ENCODE results near the gene DNAJA2.
A peak's percentile ranks its signal among the peaks of the same experiment; 100 is the strongest.

DNAJA2 gene

GRCh38 chr16:46924402-46924801 lies 49.1 kb downstream of the DNAJA2 start:
- DNase-seq: no peak

DNA sequence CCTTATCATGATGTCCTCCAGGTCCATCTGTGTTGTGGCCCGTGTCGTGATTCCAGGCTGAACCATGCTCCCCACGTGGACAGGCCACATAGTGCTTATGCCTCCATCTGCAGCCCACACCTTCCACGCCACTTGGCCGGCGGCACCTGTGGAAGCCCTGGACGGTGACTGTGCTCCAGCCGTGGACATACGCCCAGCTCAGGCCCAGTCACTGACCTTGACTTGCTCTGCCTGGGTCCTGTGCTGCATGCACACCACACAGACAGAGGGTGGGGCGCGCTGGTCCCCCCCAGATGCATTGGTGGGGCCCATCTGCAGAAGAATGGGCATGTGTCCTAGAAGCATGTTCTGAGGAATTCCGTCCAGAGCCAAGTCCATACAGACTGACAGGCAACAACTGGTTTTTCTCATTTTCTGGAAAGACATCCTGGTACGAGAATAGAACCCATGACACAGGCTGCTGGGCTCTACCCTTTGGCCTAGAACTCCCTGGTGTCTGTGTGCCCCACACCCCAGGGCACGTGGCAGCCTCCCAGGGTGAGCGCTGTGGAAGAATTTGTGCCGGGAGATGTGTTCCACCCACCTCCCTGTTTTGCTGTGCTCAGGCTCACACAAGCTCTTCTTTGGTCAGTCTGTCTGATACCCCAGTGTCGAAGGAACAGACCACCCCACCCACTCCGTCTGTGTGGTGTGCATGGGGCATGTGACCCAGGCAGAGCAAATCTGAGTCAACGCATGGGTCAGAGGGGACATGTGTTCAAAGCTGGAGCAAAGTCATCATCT lies 49.8 kb downstream of the DNAJA2 start:
- no peak for DNase-seq

DNA sequence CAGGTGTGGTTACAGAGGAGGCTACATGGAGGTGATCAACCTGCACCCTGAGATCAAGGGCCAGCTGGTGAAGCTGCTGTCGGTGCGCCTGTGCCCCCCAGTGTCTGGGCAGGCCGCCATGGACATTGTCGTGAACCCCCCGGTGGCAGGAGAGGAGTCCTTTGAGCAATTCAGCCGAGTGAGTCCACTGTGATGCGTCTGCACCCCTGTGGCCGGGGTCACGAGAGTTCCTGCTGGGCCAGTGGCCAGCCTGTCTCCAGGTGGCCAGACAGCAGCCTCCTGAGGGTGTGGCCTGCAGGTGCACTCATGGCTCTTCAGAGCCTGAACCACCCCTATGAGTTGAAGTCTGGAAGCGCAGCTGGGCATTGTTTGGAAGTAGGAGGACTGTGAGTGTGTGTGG lies 51.2 kb downstream of the DNAJA2 start:
- no peak for DNase-seq

DNA sequence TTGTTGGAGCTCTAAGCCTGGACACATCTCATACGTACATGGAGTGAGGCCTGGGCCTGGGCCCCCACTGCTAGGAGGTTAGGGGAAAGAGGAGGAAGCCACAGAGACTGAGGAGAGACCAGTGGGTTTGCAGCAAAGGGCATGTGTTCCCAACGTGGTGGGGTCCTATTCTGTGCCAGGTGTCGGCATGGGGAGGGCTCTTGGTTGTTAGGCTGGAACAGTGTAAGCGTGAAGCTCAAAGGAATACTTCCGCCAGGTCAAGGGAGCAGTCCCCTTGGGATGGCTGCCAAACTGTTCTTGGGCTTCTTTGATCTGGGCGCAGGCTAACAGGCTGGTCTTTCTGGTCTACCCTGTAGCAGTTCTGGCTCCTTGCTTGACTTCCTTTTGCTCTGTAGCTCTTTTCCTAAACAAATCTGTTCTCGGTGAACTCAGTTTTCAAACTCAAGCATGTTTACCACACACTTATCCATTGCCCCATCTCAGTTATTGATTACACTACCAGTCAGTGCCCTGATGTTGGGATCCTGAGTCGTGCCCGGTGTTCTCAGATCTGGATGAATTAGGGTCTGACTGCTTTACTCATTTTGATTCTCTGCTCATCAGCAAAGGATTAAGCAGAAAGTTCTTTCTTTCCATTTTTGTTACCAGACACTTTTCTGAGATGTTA lies 52.9 kb downstream of the DNAJA2 start:
- DNase-seq: no peak

GRCh38 chr16:46918905-46919792 lies 54.3 kb downstream of the DNAJA2 start:
- peak; percentile 16 for DNase-seq

DNA sequence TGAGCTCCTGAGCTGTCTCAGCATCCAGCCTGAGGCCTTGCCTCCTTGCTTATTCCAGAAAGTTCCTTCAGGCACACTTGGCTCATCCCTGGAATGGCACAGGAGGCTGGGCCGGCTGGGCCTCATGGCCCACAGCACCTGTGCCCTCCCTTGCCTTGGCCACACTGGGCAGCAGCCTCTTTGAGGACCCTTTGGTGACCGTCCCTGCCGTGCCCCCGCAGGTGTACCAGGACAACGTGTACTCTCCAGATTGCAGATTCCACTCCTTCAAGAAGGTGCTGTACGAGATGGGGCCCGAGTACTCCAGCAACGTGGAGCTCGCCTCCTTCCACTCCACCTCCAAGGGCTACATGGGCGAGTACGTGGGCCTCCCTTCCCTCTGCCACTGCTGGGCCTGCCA lies 55.1 kb downstream of the DNAJA2 start:
- DNase-seq: no peak

DNA sequence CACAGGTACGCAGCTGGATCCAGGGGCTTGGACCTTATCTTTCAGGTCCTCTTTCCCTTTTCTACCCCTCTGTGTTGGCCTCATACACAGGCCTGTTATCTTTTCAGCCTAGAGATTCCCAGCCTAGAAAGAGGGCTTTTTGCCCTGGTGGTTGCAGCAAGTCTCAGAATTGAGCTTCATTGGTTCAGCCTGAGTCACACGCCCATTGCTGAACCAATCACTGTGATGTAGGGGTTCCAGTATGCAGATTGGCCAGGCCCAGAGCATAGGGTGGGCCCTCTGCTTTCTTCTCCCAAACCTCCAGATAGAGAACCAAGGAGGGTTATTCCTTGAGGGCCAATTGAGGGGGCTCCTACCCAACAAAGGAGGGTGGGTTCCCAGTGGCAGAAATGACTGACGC lies 56.5 kb downstream of the DNAJA2 start:
- DNase-seq: no peak

DNA sequence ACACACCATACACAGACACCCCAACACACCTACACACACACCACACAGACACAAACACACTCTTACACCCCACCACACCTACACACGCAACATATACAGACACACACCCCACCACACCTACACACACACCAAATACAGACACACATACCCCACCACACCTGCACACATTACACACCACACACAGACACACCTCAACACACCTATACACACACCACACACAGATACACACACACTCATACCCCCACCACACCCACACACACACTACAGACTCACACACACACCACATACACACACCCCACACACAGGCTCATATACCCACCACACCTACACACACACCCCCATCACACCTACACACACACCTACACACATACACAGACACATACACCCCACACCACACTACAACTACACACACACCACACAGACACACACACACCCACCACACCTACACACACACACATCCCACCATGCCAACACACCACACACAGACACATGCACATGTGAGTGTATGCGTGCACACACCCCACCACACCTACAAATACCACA lies 57.9 kb downstream of the DNAJA2 start:
- no peak for DNase-seq

- DNase-seq: no peak
These were observed 58.8 kb downstream of the DNAJA2 start for GRCh38 chr16:46914556-46915201.

GRCh38 chr16:46911650-46912049 lies 61.8 kb downstream of the DNAJA2 start:
- no peak for DNase-seq

GRCh38 chr16:46911038-46911437 lies 62.4 kb downstream of the DNAJA2 start:
- DNase-seq: no peak

- DNase-seq: peak; percentile 71
These were observed 64.7 kb downstream of the DNAJA2 start for GRCh38 chr16:46908540-46909372.

- DNase-seq: no peak
These were observed 66.3 kb downstream of the DNAJA2 start for GRCh38 chr16:46907061-46907774.

DNA sequence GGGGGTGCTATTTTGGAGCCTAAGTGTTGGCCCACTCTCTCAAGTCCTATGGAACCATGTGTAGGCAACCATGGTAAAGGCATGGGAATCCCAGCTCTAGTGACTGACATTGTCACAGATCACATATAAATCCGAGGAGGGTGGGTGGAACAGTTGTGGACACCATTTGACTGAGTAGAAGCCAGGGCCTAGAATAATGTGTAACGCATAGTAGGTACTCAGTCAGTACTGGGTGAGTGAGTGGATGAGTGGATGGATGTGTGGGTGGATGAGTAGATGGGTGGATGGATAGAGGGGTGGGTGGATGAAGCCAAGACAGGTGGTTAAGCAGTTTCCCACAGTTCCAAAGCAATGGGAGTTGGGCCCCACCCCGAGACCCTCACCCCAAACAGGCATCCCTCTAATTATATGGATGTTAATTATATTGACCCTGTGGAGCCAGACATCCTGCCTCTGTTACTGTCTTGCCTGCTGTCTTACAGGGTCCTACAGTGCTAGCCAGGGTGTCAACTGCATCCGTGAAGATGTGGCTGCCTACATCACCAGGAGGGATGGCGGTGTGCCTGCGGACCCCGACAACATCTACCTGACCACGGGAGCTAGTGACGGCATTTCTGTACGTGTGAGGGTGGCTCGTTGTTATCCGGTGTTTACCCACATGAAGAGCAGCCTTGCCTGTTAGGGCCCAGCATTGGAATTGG lies 67.0 kb downstream of the DNAJA2 start:
- DNase-seq: no peak

Data from stimulated activated CD4-positive, alpha-beta T cell treated with anti-CD3 and anti-CD28 coated beads, Interleukin-15, amount 100 ng/mL, for 24 hours (primary cell).